GM06990 (cell line): ENCODE results near the gene ANO4.

Experiments used
- DNase-seq: peaks from one replicate; pipeline ENCODE4 v3.0.0-alpha.2; 2011; ENCODE audit not compliant: insufficient read length; ENCODE audit errors: extremely low read depth
- H3K27me3 ChIP-seq: replicated peaks from 2 replicates; pipeline ENCODE4 v1.6.0; 2011; ENCODE audit warnings: low read length; ENCODE audit not compliant: control insufficient read depth, insufficient read depth
- H3K36me3 ChIP-seq: 2 replicates; pipeline ENCODE4 v1.5.1; 2011; ENCODE audit warnings: low read length; ENCODE audit not compliant: control insufficient read depth, insufficient read depth
- H3K4me3 ChIP-seq: replicated peaks from 2 replicates; pipeline ENCODE4 v1.5.1; 2011; ENCODE audit warnings: low read depth, mild to moderate bottlenecking, control low read depth, low read length
- TF ChIP-seq, protein P1 (sequence below): IDR thresholded peaks from 2 replicates; pipeline ENCODE4 v1.5.1; 2011; ENCODE audit warnings: low read length, control low read depth, mild to moderate bottlenecking, inconsistent platforms; ENCODE audit not compliant: insufficient read depth, poor library complexity, severe bottlenecking

ANO4 gene

GRCh38 chr12:101019667-101020066 is 225.1 kb downstream of the ANO4 start:
- Histone ChIP-seq H3K27me3 (no peaks in the 10 kb centered on the region; the same call in 1 of the 2 replicates), H3K4me3 (no peak overlapping the region)
- DNase-seq = no peak

GRCh38 chr12:101021442-101021841 is 226.9 kb downstream of the ANO4 start:
- TF ChIP-seq, protein P1, sequence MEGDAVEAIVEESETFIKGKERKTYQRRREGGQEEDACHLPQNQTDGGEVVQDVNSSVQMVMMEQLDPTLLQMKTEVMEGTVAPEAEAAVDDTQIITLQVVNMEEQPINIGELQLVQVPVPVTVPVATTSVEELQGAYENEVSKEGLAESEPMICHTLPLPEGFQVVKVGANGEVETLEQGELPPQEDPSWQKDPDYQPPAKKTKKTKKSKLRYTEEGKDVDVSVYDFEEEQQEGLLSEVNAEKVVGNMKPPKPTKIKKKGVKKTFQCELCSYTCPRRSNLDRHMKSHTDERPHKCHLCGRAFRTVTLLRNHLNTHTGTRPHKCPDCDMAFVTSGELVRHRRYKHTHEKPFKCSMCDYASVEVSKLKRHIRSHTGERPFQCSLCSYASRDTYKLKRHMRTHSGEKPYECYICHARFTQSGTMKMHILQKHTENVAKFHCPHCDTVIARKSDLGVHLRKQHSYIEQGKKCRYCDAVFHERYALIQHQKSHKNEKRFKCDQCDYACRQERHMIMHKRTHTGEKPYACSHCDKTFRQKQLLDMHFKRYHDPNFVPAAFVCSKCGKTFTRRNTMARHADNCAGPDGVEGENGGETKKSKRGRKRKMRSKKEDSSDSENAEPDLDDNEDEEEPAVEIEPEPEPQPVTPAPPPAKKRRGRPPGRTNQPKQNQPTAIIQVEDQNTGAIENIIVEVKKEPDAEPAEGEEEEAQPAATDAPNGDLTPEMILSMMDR = no peak
- DNase-seq = no peak
- Histone ChIP-seq H3K36me3 (no peaks in the 10 kb centered on the region), H3K27me3 (no peaks in the 10 kb centered on the region; the same call in 1 of the 2 replicates), H3K4me3 (no peak overlapping the region)

More at GRCh38 chr12:101019667-101020066, 225.1 kb downstream of the ANO4 start:
- no peaks in the 10 kb centered on the region for H3K36me3 ChIP-seq
- TF ChIP-seq, protein P1 = no peak

GRCh38 chr12:101021911-101022388 is 227.4 kb downstream of the ANO4 start:
- DNase-seq = no peak
- TF ChIP-seq, protein P1 = no peak
- Histone ChIP-seq H3K36me3 (no peaks in the 10 kb centered on the region), H3K27me3 (no peaks in the 10 kb centered on the region; the same call in 1 of the 2 replicates), H3K4me3 (no peak overlapping the region)

GRCh38 chr12:101027200-101027599 is 232.6 kb downstream of the ANO4 start:
- TF ChIP-seq, protein P1 = no peak
- DNase-seq = no peak

DNA sequence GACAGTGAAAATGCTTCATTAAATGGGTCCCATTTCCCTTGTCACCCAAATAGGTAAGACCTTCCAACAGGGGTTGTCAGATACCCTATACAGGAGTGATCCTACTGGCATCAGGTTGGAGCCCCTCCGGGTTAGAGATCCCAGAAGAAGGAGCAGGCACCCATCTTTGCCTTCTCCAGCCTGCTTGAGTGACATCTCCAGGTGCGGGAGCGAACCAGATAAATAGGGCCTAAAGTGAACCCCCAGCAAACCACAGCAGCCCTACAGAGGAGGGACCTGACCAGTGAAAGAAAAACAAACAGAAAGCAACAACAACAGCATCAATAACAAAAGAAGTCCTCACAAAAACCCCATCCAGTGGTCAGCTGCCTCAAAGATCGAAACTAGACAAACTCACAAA is 233.2 kb downstream of the ANO4 start:
- DNase-seq = no peak
- TF ChIP-seq, protein P1 = no peak
- H3K36me3 ChIP-seq = no peaks in the 10 kb centered on the region
- H3K27me3 ChIP-seq = no peaks in the 10 kb centered on the region
- no peak overlapping the region for H3K4me3 ChIP-seq

More at GRCh38 chr12:101027200-101027599, 232.6 kb downstream of the ANO4 start:
- no peaks in the 10 kb centered on the region for H3K36me3 ChIP-seq
- no peaks in the 10 kb centered on the region for H3K27me3 ChIP-seq
- H3K4me3 ChIP-seq = no peak overlapping the region
